Smooth muscle cell (in vitro differentiated cells): ENCODE measurements around the gene PKHD1. TPM values are rescaled to one million over a fixed set of nuclear protein-coding genes. Genes with fewer than 3 reads are reported as not detected.

Experiments used
- DNase-seq: peaks from one replicate; lab custom pipeline; 2025; ENCODE audit not compliant: unreplicated experiment; lab: John Stamatoyannopoulos, UW
- H2AFZ ChIP-seq: fragments of 200-600 bp; sonication (generic); 2 replicates; pipeline ENCODE4 v1.6.0; 2016; ENCODE audit warnings: antibody characterized with exemption, low read depth, mild to moderate bottlenecking
- H3F3A ChIP-seq: fragments of 200-600 bp; sonication (generic); 2 replicates; pipeline ENCODE4 v1.6.0; 2017; ENCODE audit warnings: antibody characterized with exemption, low read depth
- H3K27ac ChIP-seq: fragments of 200-600 bp; sonication (generic); 2 replicates; pipeline ENCODE4 v1.5.1; 2016; ENCODE audit warnings: low read depth, mild to moderate bottlenecking
- H3K27me3 ChIP-seq: fragments of 200-600 bp; sonication (generic); 2 replicates; pipeline ENCODE4 v1.6.1; 2016; ENCODE audit warnings: low read depth, mild to moderate bottlenecking
- H3K36me3 ChIP-seq: fragments of 200-600 bp; sonication (generic); 2 replicates; pipeline ENCODE4 v1.5.1; 2016; ENCODE audit warnings: low read depth
- H3K4me1 ChIP-seq: fragments of 200-600 bp; sonication (generic); 2 replicates; pipeline ENCODE4 v1.5.1; 2016; ENCODE audit warnings: low read depth
- H3K4me2 ChIP-seq: fragments of 200-600 bp; sonication (generic); 2 replicates; pipeline ENCODE4 v1.6.0; 2016; ENCODE audit warnings: mild to moderate bottlenecking
- H3K4me3 ChIP-seq: fragments of 200-600 bp; sonication (generic); 2 replicates; pipeline ENCODE4 v1.5.1; 2016; ENCODE audit warnings: mild to moderate bottlenecking
- H3K79me2 ChIP-seq: fragments of 200-600 bp; sonication (generic); 2 replicates; pipeline ENCODE4 v1.6.0; 2016; ENCODE audit warnings: low read depth, mild to moderate bottlenecking
- H3K9ac ChIP-seq: fragments of 200-600 bp; sonication (generic); 2 replicates; pipeline ENCODE4 v1.6.0; 2016; ENCODE audit warnings: low read depth
- H3K9me3 ChIP-seq: fragments of 200-600 bp; sonication (generic); replicated peaks from 2 replicates; pipeline ENCODE4 v1.5.1; 2016; ENCODE audit warnings: low read depth
- H4K20me1 ChIP-seq: fragments of 200-600 bp; sonication (generic); 2 replicates; pipeline ENCODE4 v1.6.0; 2016; ENCODE audit warnings: low read depth
- WGBS: methylation state at CpG from one replicate; pipeline ENCODE4 v1.1.7; 2016; ENCODE audit warnings: low lambda C conversion rate; 5-methylcytosine and 5-hydroxymethylcytosine counted together
- polyA plus RNA-seq: library from polyadenylated mRNA; unstranded; fragments of >200 nt; fragmentation: Nextera tagmentation; extraction: Ambion mirVana; gene quantifications from 2 replicates; pipeline ENCODE4 v1.2.1, GENCODE V29; 2016
- total RNA-seq: library from RNA; depleted of rRNA; stranded (reverse); fragments of >200 nt; gene quantifications from 2 replicates; pipeline ENCODE4 v1.2.3, GENCODE V29; 2014
- TF ChIP-seq, protein P1 (sequence below): fragments of 200-600 bp; sonication (generic); IDR thresholded peaks from 2 replicates; pipeline ENCODE4 v1.5.1; 2017; ENCODE audit warnings: borderline replicate concordance, mild to moderate bottlenecking, antibody characterized with exemption; ENCODE audit not compliant: insufficient read depth, poor library complexity, severe bottlenecking

PKHD1 gene
- total and polyA plus RNA-seq, 2 experiments from 2014 or later = not detected

DNA sequence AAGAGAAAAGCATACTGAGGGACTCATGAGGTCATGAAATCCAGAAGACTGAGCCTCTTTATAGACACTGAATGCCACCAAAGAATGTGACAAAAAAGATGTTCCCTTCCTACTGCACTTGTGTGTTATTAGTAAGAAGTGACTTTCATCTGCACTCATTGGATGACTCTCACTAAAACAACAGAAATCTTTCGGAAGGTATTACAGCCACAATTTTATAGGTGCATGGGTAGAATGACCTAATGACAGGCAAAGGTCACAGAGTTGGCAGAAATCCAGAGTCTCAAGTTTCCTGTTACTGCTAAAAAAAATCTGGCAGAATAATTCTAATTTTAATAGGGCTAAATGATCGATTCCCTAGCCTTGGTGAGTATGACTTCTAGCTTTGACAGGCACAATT lies 13.3 kb downstream of the PKHD1 start:
- Histone ChIP-seq H3K9ac (no peak overlapping the region), H3K27me3 (peaks cover 23% of the 10 kb centered on the region), H3K4me2 (no peak overlapping the region), H2AFZ (no peak overlapping the region), H3K27ac (no peak overlapping the region), H3F3A (no peaks in the 10 kb centered on the region), H3K4me3 (no peak overlapping the region), H3K4me1 (peaks cover 12% of the 10 kb centered on the region), H3K36me3 (no peaks in the 10 kb centered on the region), H3K9me3 (no peaks in the 10 kb centered on the region), H4K20me1 (no peaks in the 10 kb centered on the region), H3K79me2 (no peaks in the 10 kb centered on the region)
- WGBS = 84% methylated on average over 2 of the region's 2 CpGs
- DNase-seq = no peak
- TF ChIP-seq, protein P1, sequence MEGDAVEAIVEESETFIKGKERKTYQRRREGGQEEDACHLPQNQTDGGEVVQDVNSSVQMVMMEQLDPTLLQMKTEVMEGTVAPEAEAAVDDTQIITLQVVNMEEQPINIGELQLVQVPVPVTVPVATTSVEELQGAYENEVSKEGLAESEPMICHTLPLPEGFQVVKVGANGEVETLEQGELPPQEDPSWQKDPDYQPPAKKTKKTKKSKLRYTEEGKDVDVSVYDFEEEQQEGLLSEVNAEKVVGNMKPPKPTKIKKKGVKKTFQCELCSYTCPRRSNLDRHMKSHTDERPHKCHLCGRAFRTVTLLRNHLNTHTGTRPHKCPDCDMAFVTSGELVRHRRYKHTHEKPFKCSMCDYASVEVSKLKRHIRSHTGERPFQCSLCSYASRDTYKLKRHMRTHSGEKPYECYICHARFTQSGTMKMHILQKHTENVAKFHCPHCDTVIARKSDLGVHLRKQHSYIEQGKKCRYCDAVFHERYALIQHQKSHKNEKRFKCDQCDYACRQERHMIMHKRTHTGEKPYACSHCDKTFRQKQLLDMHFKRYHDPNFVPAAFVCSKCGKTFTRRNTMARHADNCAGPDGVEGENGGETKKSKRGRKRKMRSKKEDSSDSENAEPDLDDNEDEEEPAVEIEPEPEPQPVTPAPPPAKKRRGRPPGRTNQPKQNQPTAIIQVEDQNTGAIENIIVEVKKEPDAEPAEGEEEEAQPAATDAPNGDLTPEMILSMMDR = no peak

DNA sequence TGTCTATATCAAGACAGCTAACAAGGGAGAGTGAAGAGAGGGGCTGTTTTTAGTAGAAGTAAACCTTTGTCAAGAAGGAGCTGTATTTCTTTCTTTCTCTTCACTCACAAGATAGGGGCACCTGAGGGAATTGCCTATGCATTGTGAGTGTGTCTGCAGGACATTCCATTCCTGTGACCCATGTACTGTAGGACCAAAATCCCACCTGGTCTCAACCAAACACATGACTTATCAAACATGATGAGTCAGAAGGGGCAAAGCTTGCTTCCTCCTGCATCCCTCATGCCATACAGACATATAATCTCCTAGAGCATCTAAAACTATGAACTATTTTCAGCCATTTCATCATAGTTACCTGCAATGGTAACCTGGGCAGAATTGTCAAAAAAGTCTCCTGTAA lies 21.8 kb downstream of the PKHD1 start:
- Histone ChIP-seq H3K36me3 (no peaks in the 10 kb centered on the region), H3K4me3 (no peak overlapping the region), H3K79me2 (no peaks in the 10 kb centered on the region), H3K4me2 (no peak overlapping the region), H3K27me3 (peaks cover 16% of the 10 kb centered on the region), H3K27ac (no peak overlapping the region), H3K4me1 (no peaks in the 10 kb centered on the region), H3K9ac (no peak overlapping the region), H3F3A (no peaks in the 10 kb centered on the region), H4K20me1 (no peaks in the 10 kb centered on the region), H3K9me3 (no peaks in the 10 kb centered on the region), H2AFZ (no peak overlapping the region)
- no peak for DNase-seq
- TF ChIP-seq, protein P1 = no peak

DNA sequence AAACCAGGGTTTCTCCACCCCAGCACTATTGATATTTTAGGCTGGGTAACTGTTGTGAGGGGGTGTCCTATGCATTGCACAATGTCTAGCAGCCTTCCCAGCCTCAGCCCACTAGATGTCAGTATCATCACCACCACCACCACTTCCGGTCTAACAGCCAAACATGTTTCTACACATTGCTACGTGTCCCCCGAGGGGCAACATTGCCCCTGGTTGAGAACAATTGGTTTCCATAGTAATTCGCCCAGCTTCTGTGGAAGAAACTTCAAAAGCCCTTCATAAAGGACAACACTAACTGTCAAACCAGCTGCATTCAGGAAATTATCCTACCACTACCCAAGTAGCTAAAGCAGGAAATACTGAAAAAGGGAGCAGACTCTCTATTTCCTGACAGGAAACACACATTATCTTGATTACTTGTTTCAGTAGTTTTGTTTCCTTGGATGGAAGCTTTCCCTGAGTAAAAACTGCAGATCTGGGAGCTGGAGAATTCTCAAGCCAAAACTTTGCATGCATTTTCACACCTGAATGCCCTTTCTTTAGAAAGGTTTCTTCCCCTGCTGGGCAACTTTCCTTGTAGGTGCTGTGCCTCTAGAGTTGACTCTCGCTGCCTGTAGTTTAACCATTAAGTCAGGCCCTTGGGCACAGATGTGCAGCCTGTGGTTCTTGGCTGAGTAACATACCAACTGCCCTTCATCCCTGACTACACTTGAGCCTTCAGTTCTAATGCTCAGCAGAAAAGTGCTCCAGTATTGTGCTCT lies 23.6 kb downstream of the PKHD1 start:
- TF ChIP-seq, protein P1 = peak; percentile 43
- Histone ChIP-seq H3K27me3 (peaks cover 9% of the 10 kb centered on the region), H3K79me2 (no peaks in the 10 kb centered on the region), H3K36me3 (no peaks in the 10 kb centered on the region), H3K4me2 (peak overlapping the region; percentile 15), H3K9ac (no peak overlapping the region), H2AFZ (peak overlapping the region; percentile 44), H3K27ac (no peak overlapping the region), H3K4me3 (no peak overlapping the region), H3K4me1 (no peaks in the 10 kb centered on the region), H4K20me1 (no peaks in the 10 kb centered on the region), H3F3A (no peaks in the 10 kb centered on the region), H3K9me3 (no peaks in the 10 kb centered on the region)
- 34% methylated on average over 5 of the region's 5 CpGs for WGBS
- DNase-seq = no peak

DNA sequence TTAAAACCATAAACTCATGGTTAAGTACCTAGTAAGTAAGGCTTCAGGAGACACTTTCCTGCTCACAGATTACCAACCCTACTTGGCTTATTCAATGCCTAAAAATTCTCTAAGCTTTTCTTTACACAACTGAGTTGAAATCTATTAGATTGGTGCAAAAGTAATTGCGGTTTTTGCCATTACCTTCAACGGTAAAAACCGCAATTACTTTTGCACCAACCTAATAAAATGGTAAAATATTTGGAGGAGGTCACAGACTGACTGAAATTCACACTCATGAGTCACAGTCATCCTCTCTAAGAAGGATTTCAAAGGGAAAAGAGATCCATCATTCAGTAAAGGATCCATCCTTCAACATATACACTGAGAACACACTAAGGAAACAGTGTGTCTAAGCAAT lies 25.9 kb downstream of the PKHD1 start:
- Histone ChIP-seq H3K27ac (no peak overlapping the region), H3K4me1 (no peaks in the 10 kb centered on the region), H3K9ac (no peak overlapping the region), H3K9me3 (no peaks in the 10 kb centered on the region), H2AFZ (no peak overlapping the region), H4K20me1 (no peaks in the 10 kb centered on the region), H3K36me3 (no peaks in the 10 kb centered on the region), H3K27me3 (peaks cover 2% of the 10 kb centered on the region), H3K79me2 (no peaks in the 10 kb centered on the region), H3K4me3 (no peak overlapping the region), H3K4me2 (no peak overlapping the region), H3F3A (no peaks in the 10 kb centered on the region)
- TF ChIP-seq, protein P1 = no peak
- WGBS = 96% methylated on average over 3 of the region's 3 CpGs
- DNase-seq = no peak
